Activated T-cell treated with anti-CD3 and anti-CD28 coated beads for 4 hours (primary cell): Measurements from ENCODE around the gene CCL1.
"Not testable (repeated sequence)": the region's sequence is repeated elsewhere in the genome, so short reads cannot be mapped to it uniquely, and the experiment has no call there.

ENCODE experiments used
- DNase-seq: peaks from one replicate; pipeline ENCODE4 v3.0.0-alpha.2; 2020

CCL1 gene

GRCh38 chr17:34356194-34356593, 6.8 kb downstream of the CCL1 start, which contains the start of gene CCL13:
CCL13 (plus strand) TSS chr17:34356480; CDS start chr17:34356527, 47 bp downstream.
- DNase-seq = no peak

GRCh38 chr17:34354637-34355036, 8.4 kb downstream of the CCL1 start:
- no peak for DNase-seq

- no peak for DNase-seq
Observed at GRCh38 chr17:34352191-34352590, 10.8 kb downstream of the CCL1 start.

GRCh38 chr17:34351096-34351495, 11.9 kb downstream of the CCL1 start:
- no peak for DNase-seq

GRCh38 chr17:34349751-34350150, 13.3 kb downstream of the CCL1 start:
- DNase-seq = no peak

GRCh38 chr17:34347063-34347462, 16.0 kb downstream of the CCL1 start:
- no peak for DNase-seq

- DNase-seq = no peak
Observed at GRCh38 chr17:34341916-34342315, 21.1 kb downstream of the CCL1 start.

GRCh38 chr17:34339138-34339770, 23.8 kb downstream of the CCL1 start:
- no peak for DNase-seq

- DNase-seq = no peak
Observed at GRCh38 chr17:34337701-34338100, 25.3 kb downstream of the CCL1 start.

GRCh38 chr17:34327580-34327979, 35.5 kb downstream of the CCL1 start:
- DNase-seq = not testable (repeated sequence)

GRCh38 chr17:34321964-34322363, 41.1 kb downstream of the CCL1 start:
- DNase-seq = no peak

GRCh38 chr17:34319039-34319483, 44.0 kb downstream of the CCL1 start, which contains the start of gene CCL8:
CCL8 (plus strand) TSS chr17:34319435; CDS start chr17:34319502, 67 bp downstream.
- DNase-seq = no peak

- no peak for DNase-seq
Observed at GRCh38 chr17:34318474-34318873, 44.6 kb downstream of the CCL1 start.

GRCh38 chr17:34314279-34314678, 48.8 kb downstream of the CCL1 start:
- no peak for DNase-seq

GRCh38 chr17:34313164-34313563, 49.9 kb downstream of the CCL1 start:
- no peak for DNase-seq

- DNase-seq = no peak
Observed at GRCh38 chr17:34312080-34312479, 51.0 kb downstream of the CCL1 start.

- no peak for DNase-seq
Observed at GRCh38 chr17:34311291-34311690, 51.7 kb downstream of the CCL1 start.
